Endothelial cell of umbilical vein (primary cell): ENCODE data around the gene SUSD6. TPM values are rescaled to one million over a fixed set of nuclear protein-coding genes. Genes with fewer than 3 reads are reported as not detected.

ENCODE experiments used
- BruUV-seq: library from RNA; stranded (reverse); fragments of 400-500 nt; replicated peaks from 2 replicates; lab custom pipeline; 2021; lab: Mats Ljungman, UMichigan
- CTCF ChIA-PET: fragments of 300-600, 350-600 bp; sonication (Branson Sonifier 250); formaldehyde crosslinking; loops from one replicate; lab custom pipeline; 2021; ENCODE audit warnings: antibody characterized with exemption, inconsistent platforms; lab: Charles Lee
- POLR2A ChIA-PET: fragments of 300-600, 350-600 bp; sonication (Branson Sonifier 250); formaldehyde crosslinking; loops from one replicate; lab custom pipeline; 2021; ENCODE audit warnings: antibody characterized with exemption, inconsistent platforms; lab: Charles Lee
- DNase-seq: peaks from one replicate; pipeline ENCODE4 v3.0.0-alpha.2; 2011; ENCODE audit warnings: low read depth, low spot score
- FAIRE-seq: peaks from 2 replicates; lab custom pipeline; 2011; peaks lifted over from hg19 to GRCh38; lab: Jason Lieb, UNC
- H2AFZ ChIP-seq: 2 replicates; pipeline ENCODE4 v1.6.0; 2012; ENCODE audit warnings: low read depth, low read length, control low read depth, inconsistent platforms
- H3K27ac ChIP-seq: 2 replicates; pipeline ENCODE4 v1.5.1; 2011; ENCODE audit warnings: low read depth, mild to moderate bottlenecking, control low read depth, low read length, moderate library complexity; ENCODE audit not compliant: insufficient read depth
- H3K27me3 ChIP-seq, 2 experiments: 2 replicates each; pipeline versions ENCODE4 v1.6.0 to v1.6.1; 2011; ENCODE audit warnings: low read length in 2 of 2, mixed read lengths in 1 of 2; ENCODE audit not compliant: control insufficient read depth in 2 of 2, insufficient read depth in 2 of 2
- H3K36me3 ChIP-seq, 2 experiments: 2 replicates in 1 of 2; 3 replicates in 1 of 2; pipeline ENCODE4 v1.5.1; 2011; ENCODE audit warnings: low read length in 2 of 2, mild to moderate bottlenecking in 1 of 2, moderate library complexity in 1 of 2; ENCODE audit not compliant: control insufficient read depth in 2 of 2, insufficient read depth in 2 of 2; ENCODE audit errors: extremely low read depth in 1 of 2
- H3K4me1 ChIP-seq: 3 replicates; pipeline ENCODE4 v1.5.1; 2011; ENCODE audit warnings: mild to moderate bottlenecking, low read length; ENCODE audit not compliant: control insufficient read depth, insufficient read depth; ENCODE audit errors: extremely low read depth
- H3K4me2 ChIP-seq: 2 replicates; pipeline ENCODE4 v1.6.1; 2011; ENCODE audit warnings: low read length, control low read depth, mixed read lengths; ENCODE audit not compliant: insufficient read depth
- H3K4me3 ChIP-seq, 3 experiments: fragments of 200-600 bp in 1 of 3; sonication (generic), shearing (Covaris generic) in 1 of 3; replicated peaks in 1 of 3; 2 replicates each; pipeline ENCODE4 v1.5.1; 2011 to 2016; ENCODE audit warnings: control low read depth in 3 of 3, low read length in 3 of 3, mild to moderate bottlenecking in 2 of 3, inconsistent platforms in 1 of 3, low read depth in 1 of 3, moderate library complexity in 1 of 3; ENCODE audit not compliant: insufficient read depth in 1 of 3
- H3K79me2 ChIP-seq: 2 replicates; pipeline ENCODE4 v1.6.0; 2012; ENCODE audit warnings: low read length, inconsistent platforms; ENCODE audit not compliant: control insufficient read depth, insufficient read depth
- H3K9ac ChIP-seq: replicated peaks from 2 replicates; pipeline ENCODE3; 2011; ENCODE audit warnings: low read length, control low read depth; ENCODE audit not compliant: insufficient read depth; ENCODE audit errors: extremely low read depth
- H3K9me1 ChIP-seq: replicated peaks from 3 replicates; pipeline ENCODE4 v1.6.0; 2011; ENCODE audit warnings: mild to moderate bottlenecking, low read length; ENCODE audit not compliant: control insufficient read depth, insufficient read depth; ENCODE audit errors: extremely low read depth
- H3K9me3 ChIP-seq: replicated peaks from 2 replicates; pipeline ENCODE4 v1.5.1; 2012; ENCODE audit warnings: low read length, inconsistent platforms; ENCODE audit not compliant: control insufficient read depth, insufficient read depth
- H4K20me1 ChIP-seq: replicated peaks from 2 replicates; pipeline ENCODE3; 2011; ENCODE audit warnings: mild to moderate bottlenecking, low read length; ENCODE audit not compliant: control insufficient read depth, insufficient read depth; ENCODE audit errors: extremely low read depth
- EZH2 ChIP-seq: IDR thresholded peaks from 2 replicates; pipeline ENCODE4 v1.6.1; 2012; ENCODE audit warnings: borderline replicate concordance, low read depth, mild to moderate bottlenecking, moderate library complexity, low read length, inconsistent platforms; ENCODE audit not compliant: severe bottlenecking
- FOS ChIP-seq: IDR thresholded peaks from 2 replicates; pipeline ENCODE4 v1.6.1; 2011; ENCODE audit warnings: mild to moderate bottlenecking, low read length, moderate library complexity, borderline replicate concordance; ENCODE audit not compliant: insufficient read depth
- GATA2 ChIP-seq: IDR thresholded peaks from 2 replicates; pipeline ENCODE4 v1.7.0; 2011; ENCODE audit warnings: low read depth, mild to moderate bottlenecking, moderate library complexity, mixed read lengths, low read length; ENCODE audit not compliant: insufficient read length, insufficient read depth
- JUN ChIP-seq: IDR thresholded peaks from 2 replicates; pipeline ENCODE4 v1.6.1; 2011; ENCODE audit warnings: borderline replicate concordance, low read depth; ENCODE audit not compliant: insufficient read length, insufficient read depth
- MYC ChIP-seq: IDR thresholded peaks from one replicate; pipeline ENCODE4 v1.6.1; 2011; ENCODE audit warnings: mild to moderate bottlenecking, low read depth, low read length
- POLR2A ChIP-seq: IDR thresholded peaks from 2 replicates; pipeline ENCODE4 v1.6.1; 2012; ENCODE audit warnings: low read depth, mild to moderate bottlenecking, control low read depth, low read length
- POLR2AphosphoS5 ChIP-seq: IDR thresholded peaks from 2 replicates; pipeline ENCODE4 v1.6.1; 2012; ENCODE audit warnings: low read depth, mild to moderate bottlenecking, control low read depth, low read length, moderate library complexity; ENCODE audit not compliant: insufficient read depth
- dilution Hi-C: fragments of 300-500 bp; cut with MboI; formaldehyde crosslinking; loops from one replicate; pipeline ENCODE4 v1.15.0; 2019; ENCODE audit warnings: low sequenced_read_pairs; ENCODE audit not compliant: extremely low pct_ligation_motif_present
- intact Hi-C: fragments of 100-400 bp; cut with micrococcal nuclease; formaldehyde crosslinking; loops from one replicate; pipeline ENCODE4 v1.10.0; 2022
- polyA plus RNA-seq, 4 experiments: library from polyadenylated mRNA; depleted of rRNA in 3 of 4; stranded (reverse) in 3 of 4; unstranded in 1 of 4; fragments of >200 nt; gene quantifications; 2 replicates each; pipeline versions ENCODE4 v1.2.1 to v1.2.3, GENCODE V29; 2011 to 2012; ENCODE audit warnings: missing spikeins in 1 of 4
- total RNA-seq: library from RNA; stranded (reverse); gene quantifications from 2 replicates; pipeline ENCODE4 v1.2.3, GENCODE V29; 2021
- TF ChIP-seq, protein P1 (sequence below), 2 donors: IDR thresholded peaks; 1 replicate in 1 of 2; 2 replicates in 1 of 2; pipeline ENCODE4 v1.5.1; 2011; ENCODE audit warnings: low read length in 2 of 2, mild to moderate bottlenecking in 2 of 2, moderate library complexity in 2 of 2, control low read depth in 1 of 2, inconsistent platforms in 1 of 2, low read depth in 1 of 2; ENCODE audit not compliant: insufficient read depth in 1 of 2; ENCODE audit errors: extremely low read depth in 1 of 2
- TF ChIP-seq, protein P2 (sequence below): IDR thresholded peaks from 2 replicates; pipeline ENCODE4 v1.6.1; 2011; ENCODE audit not compliant: insufficient read depth, insufficient read length

The SUSD6 gene
- total and polyA plus RNA-seq, 2 donors (not counting 3 experiments of a cell fraction or from before 2014, with no cell fraction given): 13.4 to 19.5 TPM

GRCh38 chr14:69617796-69618195, 6.4 kb downstream of the SUSD6 start:
- DNase-seq (no peak), FAIRE-seq (no peak)
- no peaks in the 10 kb centered on the region for H3K9me1 ChIP-seq
- dilution Hi-C loops (no loop called here), intact Hi-C loops (no loop called here)
- no peaks in the 10 kb centered on the region for H3K9me3 ChIP-seq
- H3K27me3 ChIP-seq: no peaks in the 10 kb centered on the region
- H3K27ac ChIP-seq: no peak overlapping the region
- H3K36me3 ChIP-seq: no peaks in the 10 kb centered on the region
- ChIA-PET POLR2A (no interaction called here), CTCF (interaction anchor here (1.0 kb wide), 1 partner anchor 13 kb away, joined by 4 read pairs; no protein-coding TSS in a partner anchor)
- H3K4me2 ChIP-seq: no peak overlapping the region
- no peak overlapping the region for H2AFZ ChIP-seq
- H3K4me1 ChIP-seq: peaks cover 25% of the 10 kb centered on the region
- BruUV-seq: no TSS peak
- peaks cover 76% of the 10 kb centered on the region for H3K79me2 ChIP-seq
- TF ChIP-seq, protein P1, sequence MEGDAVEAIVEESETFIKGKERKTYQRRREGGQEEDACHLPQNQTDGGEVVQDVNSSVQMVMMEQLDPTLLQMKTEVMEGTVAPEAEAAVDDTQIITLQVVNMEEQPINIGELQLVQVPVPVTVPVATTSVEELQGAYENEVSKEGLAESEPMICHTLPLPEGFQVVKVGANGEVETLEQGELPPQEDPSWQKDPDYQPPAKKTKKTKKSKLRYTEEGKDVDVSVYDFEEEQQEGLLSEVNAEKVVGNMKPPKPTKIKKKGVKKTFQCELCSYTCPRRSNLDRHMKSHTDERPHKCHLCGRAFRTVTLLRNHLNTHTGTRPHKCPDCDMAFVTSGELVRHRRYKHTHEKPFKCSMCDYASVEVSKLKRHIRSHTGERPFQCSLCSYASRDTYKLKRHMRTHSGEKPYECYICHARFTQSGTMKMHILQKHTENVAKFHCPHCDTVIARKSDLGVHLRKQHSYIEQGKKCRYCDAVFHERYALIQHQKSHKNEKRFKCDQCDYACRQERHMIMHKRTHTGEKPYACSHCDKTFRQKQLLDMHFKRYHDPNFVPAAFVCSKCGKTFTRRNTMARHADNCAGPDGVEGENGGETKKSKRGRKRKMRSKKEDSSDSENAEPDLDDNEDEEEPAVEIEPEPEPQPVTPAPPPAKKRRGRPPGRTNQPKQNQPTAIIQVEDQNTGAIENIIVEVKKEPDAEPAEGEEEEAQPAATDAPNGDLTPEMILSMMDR (IDR thresholded peaks at IDR 0.05; ENCODE audit: extremely low read depth in 1 of 2, insufficient read depth in 1 of 2, low read depth in 1 of 2, low read length in 2 of 2): no peak
- TF ChIP-seq MYC: no peak
- TF ChIP-seq, protein P2, sequence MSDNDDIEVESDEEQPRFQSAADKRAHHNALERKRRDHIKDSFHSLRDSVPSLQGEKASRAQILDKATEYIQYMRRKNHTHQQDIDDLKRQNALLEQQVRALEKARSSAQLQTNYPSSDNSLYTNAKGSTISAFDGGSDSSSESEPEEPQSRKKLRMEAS: no peak
- TF ChIP-seq POLR2A: no peak
- no peak for TF ChIP-seq EZH2
- no peak for TF ChIP-seq JUN
- TF ChIP-seq POLR2AphosphoS5: no peak
- no peak for TF ChIP-seq FOS
- no peak for TF ChIP-seq GATA2
- no peak overlapping the region for H3K9ac ChIP-seq
- no peak overlapping the region for H3K4me3 ChIP-seq
- H4K20me1 ChIP-seq: peaks cover 3% of the 10 kb centered on the region
